ENCODE results near the gene KRT24. TPM values are rescaled to one million over a fixed set of nuclear protein-coding genes. Genes with fewer than 3 reads are reported as not detected.
"Not testable (repeated sequence)": the region's sequence is repeated elsewhere in the genome, so short reads cannot be mapped to it uniquely, and the experiment has no call there.

KRT24 gene
- not detected for total RNA-seq

DNA sequence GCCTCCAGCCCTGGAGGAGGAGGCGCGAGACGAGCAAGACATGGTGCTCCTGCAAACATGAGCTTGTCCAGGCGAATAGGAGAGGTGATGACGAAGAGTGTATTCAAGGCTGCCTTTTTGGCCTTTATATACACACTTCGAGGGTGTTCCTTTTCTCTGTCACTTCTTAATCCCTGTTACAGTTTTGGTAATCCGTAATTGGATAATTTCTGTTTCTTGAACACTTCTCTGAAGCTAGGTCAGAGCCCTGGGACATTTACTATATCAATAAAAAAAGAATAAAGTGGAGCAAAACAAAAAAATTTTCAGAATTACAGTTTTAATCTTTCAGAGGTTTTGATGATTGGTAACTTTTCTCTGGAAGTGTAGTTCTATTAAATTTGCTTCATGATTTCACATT is at the start of gene KRT24:
Gene KRT24 (minus strand): TSS at position 101 of the 400 bp plus-strand sequence. CDS start 59 bp downstream, at position 42.
- POLR2A ChIA-PET, result no interaction called here
- CTCF ChIA-PET, result interaction anchor here (0.7 to 0.8 kb wide), 3 partner anchors 14 to 1100 kb away, joined by 3 to 4 read pairs (median 3); no protein-coding TSS in a partner anchor
- Mint-ChIP-seq H3K36me3 (no peaks in the 10 kb centered on the region), H3K9me3 (no peaks in the 10 kb centered on the region), H3K27ac (no peak within 1 kb of the TSS), H3K4me3 (no peak within 1 kb of the TSS), H3K4me1 (ENCODE audit: low read depth) (no peaks in the 10 kb centered on the region), H3K27me3 (peaks cover 20% of the 10 kb centered on the region)
- no peak for DNase-seq
- intact Hi-C loops (cut with micrococcal nuclease), result no loop called here

- POLR2A ChIA-PET, result no interaction called here
- Mint-ChIP-seq H3K9me3 (peaks cover 4% of the 10 kb centered on the region), H3K4me3 (no peak overlapping the region), H3K27ac (no peak overlapping the region), H3K36me3 (no peaks in the 10 kb centered on the region), H3K4me1 (ENCODE audit: low read depth) (peaks cover 3% of the 10 kb centered on the region), H3K27me3 (peaks cover 36% of the 10 kb centered on the region)
- intact Hi-C loops (cut with micrococcal nuclease), result no loop called here
- no peak for DNase-seq
- CTCF ChIA-PET, result no interaction called here
Measured at GRCh38 chr17:40751065-40751464, 47.5 kb upstream of the KRT24 start.

- POLR2A ChIA-PET, result no interaction called here
- Mint-ChIP-seq H3K4me1 (ENCODE audit: low read depth) (peaks cover 2% of the 10 kb centered on the region), H3K4me3 (no peak overlapping the region), H3K27me3 (peaks cover 36% of the 10 kb centered on the region), H3K36me3 (no peaks in the 10 kb centered on the region), H3K9me3 (peaks cover 4% of the 10 kb centered on the region), H3K27ac (no peak overlapping the region)
- DNase-seq, result no peak
- intact Hi-C loops (cut with micrococcal nuclease), result no loop called here
- CTCF ChIA-PET, result no interaction called here
Measured at GRCh38 chr17:40750391-40750790, 46.8 kb upstream of the KRT24 start.

GRCh38 chr17:40748666-40749065 is 45.1 kb upstream of the KRT24 start:
- DNase-seq; H3K4me1 Mint-ChIP-seq (ENCODE audit: low read depth); H3K9me3 Mint-ChIP-seq; H3K4me3 Mint-ChIP-seq; POLR2A ChIA-PET; intact Hi-C loops (cut with micrococcal nuclease); CTCF ChIA-PET; H3K36me3 Mint-ChIP-seq: not testable (repeated sequence)
- Mint-ChIP-seq H3K27ac (peak overlapping the region; percentile 9), H3K27me3 (peaks cover 38% of the 10 kb centered on the region)

DNA sequence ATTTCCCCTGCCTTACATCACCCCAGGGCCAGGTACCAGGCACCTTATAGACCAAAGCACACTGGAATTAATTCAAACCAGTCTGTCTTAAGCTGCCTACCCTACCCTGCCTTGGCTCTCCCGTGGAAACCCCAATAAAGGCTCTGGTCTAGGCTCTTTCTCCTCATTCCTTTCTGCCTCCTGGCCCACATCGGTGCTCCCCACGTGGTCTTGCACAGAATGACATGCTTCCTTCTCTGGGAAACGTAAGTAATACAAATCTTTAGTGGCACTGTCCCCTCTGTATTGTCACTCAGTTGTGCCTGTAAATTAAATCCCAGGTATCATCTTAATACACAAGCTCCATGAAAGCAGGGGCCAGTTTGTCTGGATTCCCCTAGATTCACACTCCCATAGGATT is 35.0 kb upstream of the KRT24 start:
- Mint-ChIP-seq H3K4me1 (ENCODE audit: low read depth) (no peaks in the 10 kb centered on the region), H3K9me3 (peaks cover 6% of the 10 kb centered on the region), H3K27me3 (peaks cover 17% of the 10 kb centered on the region), H3K27ac (no peak overlapping the region), H3K36me3 (peaks cover 2% of the 10 kb centered on the region), H3K4me3 (no peak overlapping the region)
- intact Hi-C loops (cut with micrococcal nuclease), result no loop called here
- CTCF ChIA-PET, result no interaction called here
- POLR2A ChIA-PET, result no interaction called here
- DNase-seq, result no peak

- ChIA-PET POLR2A (no interaction called here), CTCF (no interaction called here)
- H3K4me1 Mint-ChIP-seq (ENCODE audit: low read depth), result no peaks in the 10 kb centered on the region
Measured at GRCh38 chr17:40735016-40735415, 31.5 kb upstream of the KRT24 start.

GRCh38 chr17:40734018-40734417 is 30.5 kb upstream of the KRT24 start:
- Mint-ChIP-seq H3K36me3 (no peaks in the 10 kb centered on the region), H3K27ac (no peak overlapping the region), H3K9me3 (no peaks in the 10 kb centered on the region), H3K4me1 (ENCODE audit: low read depth) (no peaks in the 10 kb centered on the region), H3K27me3 (peaks cover 14% of the 10 kb centered on the region), H3K4me3 (no peak overlapping the region)
- ChIA-PET CTCF (no interaction called here), POLR2A (no interaction called here)
- DNase-seq, result no peak
- intact Hi-C loops (cut with micrococcal nuclease), result no loop called here

More at GRCh38 chr17:40735016-40735415, 31.5 kb upstream of the KRT24 start:
- intact Hi-C loops (cut with micrococcal nuclease), result no loop called here
- Mint-ChIP-seq H3K27me3 (peaks cover 14% of the 10 kb centered on the region), H3K27ac (no peak overlapping the region), H3K9me3 (no peaks in the 10 kb centered on the region), H3K36me3 (no peaks in the 10 kb centered on the region), H3K4me3 (no peak overlapping the region)
- DNase-seq, result no peak

- peaks cover 14% of the 10 kb centered on the region for H3K27me3 Mint-ChIP-seq
- H3K4me3 Mint-ChIP-seq, result no peak overlapping the region
- ChIA-PET POLR2A (interaction anchor here (0.5 kb wide), 1 partner anchor 277 kb away, joined by 3 read pairs; no protein-coding TSS in a partner anchor), CTCF (no interaction called here)
- no peaks in the 10 kb centered on the region for H3K4me1 Mint-ChIP-seq (ENCODE audit: low read depth)
- no peak for DNase-seq
- H3K9me3 Mint-ChIP-seq, result no peaks in the 10 kb centered on the region
- no peak overlapping the region for H3K27ac Mint-ChIP-seq
- intact Hi-C loops (cut with micrococcal nuclease), result no loop called here
- no peaks in the 10 kb centered on the region for H3K36me3 Mint-ChIP-seq
Measured at GRCh38 chr17:40730970-40731369, 27.4 kb upstream of the KRT24 start.

GRCh38 chr17:40727447-40728231 is 24.1 kb upstream of the KRT24 start:
- no peaks in the 10 kb centered on the region for H3K9me3 Mint-ChIP-seq
- CTCF ChIA-PET, result interaction anchor here (0.6 to 0.8 kb wide), 2 partner anchors 108 to 142 kb away, joined by 3 to 4 read pairs; no protein-coding TSS in a partner anchor
- H3K36me3 Mint-ChIP-seq, result no peaks in the 10 kb centered on the region
- H3K27ac Mint-ChIP-seq, result no peak overlapping the region
- H3K27me3 Mint-ChIP-seq, result peaks cover 12% of the 10 kb centered on the region
- no peaks in the 10 kb centered on the region for H3K4me1 Mint-ChIP-seq (ENCODE audit: low read depth)
- intact Hi-C loops (cut with micrococcal nuclease), result no loop called here
- no peak for DNase-seq
- POLR2A ChIA-PET, result no interaction called here
- H3K4me3 Mint-ChIP-seq, result no peak overlapping the region

DNA sequence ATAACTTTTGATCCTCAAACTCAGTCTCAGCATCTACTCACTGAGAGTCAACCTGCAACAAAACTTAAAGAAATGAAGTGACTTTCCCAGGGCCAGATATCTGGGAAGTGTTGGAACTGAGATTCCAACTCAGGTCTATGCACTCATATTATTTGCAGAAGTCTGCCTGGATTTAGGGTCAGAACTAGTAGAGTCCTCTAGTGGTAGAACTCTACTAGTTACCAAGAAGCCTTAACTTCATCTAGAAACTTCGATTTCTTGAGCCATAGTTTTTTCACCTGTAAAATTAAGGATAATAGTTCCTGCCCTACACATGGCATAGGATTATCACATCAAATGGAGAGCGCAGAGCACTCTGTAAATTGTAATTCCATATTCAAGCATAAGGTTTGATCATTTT is 23.4 kb upstream of the KRT24 start:
- no peak overlapping the region for H3K4me3 Mint-ChIP-seq
- DNase-seq, result no peak
- peaks cover 12% of the 10 kb centered on the region for H3K27me3 Mint-ChIP-seq
- CTCF ChIA-PET, result interaction anchor here (0.6 kb wide), 1 partner anchor 142 kb away, joined by 3 read pairs; no protein-coding TSS in a partner anchor
- no peaks in the 10 kb centered on the region for H3K36me3 Mint-ChIP-seq
- no peaks in the 10 kb centered on the region for H3K9me3 Mint-ChIP-seq
- H3K27ac Mint-ChIP-seq, result no peak overlapping the region
- H3K4me1 Mint-ChIP-seq (ENCODE audit: low read depth), result no peaks in the 10 kb centered on the region
- intact Hi-C loops (cut with micrococcal nuclease), result no loop called here
- POLR2A ChIA-PET, result no interaction called here

- intact Hi-C loops (cut with micrococcal nuclease), result no loop called here
- ChIA-PET CTCF (no interaction called here), POLR2A (no interaction called here)
- DNase-seq, result no peak
- Mint-ChIP-seq H3K27me3 (peaks cover 4% of the 10 kb centered on the region), H3K4me1 (ENCODE audit: low read depth) (no peaks in the 10 kb centered on the region), H3K27ac (no peak overlapping the region), H3K9me3 (no peaks in the 10 kb centered on the region), H3K4me3 (no peak overlapping the region), H3K36me3 (no peaks in the 10 kb centered on the region)
Measured at GRCh38 chr17:40724656-40725055, 21.1 kb upstream of the KRT24 start.

DNA sequence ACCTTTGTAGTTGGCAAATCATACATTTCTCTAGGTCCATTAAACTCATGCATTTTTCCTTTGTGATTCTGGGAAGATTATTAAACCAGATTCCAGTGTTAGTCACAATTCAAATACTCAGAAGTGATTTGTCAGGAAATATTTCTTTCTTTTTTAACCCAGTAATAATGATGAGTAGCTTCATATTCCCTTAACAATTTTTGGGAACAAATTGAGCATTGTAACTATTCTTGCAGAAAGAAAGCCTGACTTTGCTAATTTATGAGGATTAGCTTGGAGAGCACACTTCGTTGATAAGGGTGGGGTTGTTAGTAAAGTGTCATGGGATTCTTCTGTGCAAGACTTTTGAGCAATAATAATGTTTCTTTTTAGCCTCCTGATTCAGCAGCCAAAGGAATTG is 18.7 kb upstream of the KRT24 start:
- H3K27ac Mint-ChIP-seq, result no peak overlapping the region
- ChIA-PET CTCF (no interaction called here), POLR2A (no interaction called here)
- H3K27me3 Mint-ChIP-seq, result peaks cover 12% of the 10 kb centered on the region
- no peaks in the 10 kb centered on the region for H3K36me3 Mint-ChIP-seq
- intact Hi-C loops (cut with micrococcal nuclease), result no loop called here
- H3K4me3 Mint-ChIP-seq, result no peak overlapping the region
- no peaks in the 10 kb centered on the region for H3K9me3 Mint-ChIP-seq
- DNase-seq, result no peak
- H3K4me1 Mint-ChIP-seq (ENCODE audit: low read depth), result no peaks in the 10 kb centered on the region

DNA sequence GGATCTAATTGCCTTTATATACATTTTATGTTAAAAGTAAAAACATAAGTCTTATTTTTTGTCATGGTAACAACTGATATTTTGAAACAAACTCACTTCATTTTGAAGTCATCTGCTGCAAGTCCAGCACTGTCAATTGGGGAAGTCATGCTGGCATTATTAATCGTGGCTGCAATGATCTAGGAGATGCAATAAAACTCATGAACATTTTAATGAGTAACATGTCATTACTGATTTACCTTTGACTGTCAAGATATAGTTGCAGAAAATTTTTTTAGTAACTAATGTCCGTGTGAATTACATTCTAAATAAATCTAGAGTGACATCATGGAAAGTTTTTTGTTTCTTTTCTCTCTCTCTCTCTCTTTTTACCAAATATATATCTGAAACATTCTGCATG is 17.3 kb upstream of the KRT24 start:
- H3K4me1 Mint-ChIP-seq (ENCODE audit: low read depth), result no peaks in the 10 kb centered on the region
- no peak overlapping the region for H3K4me3 Mint-ChIP-seq
- H3K27me3 Mint-ChIP-seq, result peaks cover 15% of the 10 kb centered on the region
- no peak for DNase-seq
- no peaks in the 10 kb centered on the region for H3K9me3 Mint-ChIP-seq
- POLR2A ChIA-PET, result no interaction called here
- no peak overlapping the region for H3K27ac Mint-ChIP-seq
- H3K36me3 Mint-ChIP-seq, result no peaks in the 10 kb centered on the region
- intact Hi-C loops (cut with micrococcal nuclease), result no loop called here
- CTCF ChIA-PET, result no interaction called here

All from activated CD4-positive, alpha-beta memory T cell treated with anti-CD3 and anti-CD28 coated beads for 36 hours (primary cell).